Neural progenitor cell (in vitro differentiated cells): ENCODE measurements around the gene LPP. TPM values are rescaled to one million over a fixed set of nuclear protein-coding genes. Genes with fewer than 3 reads are reported as not detected.

Experiments used
- DNase-seq: peaks from one replicate; pipeline ENCODE4 v3.0.0-alpha.2; 2016; ENCODE audit warnings: low spot score
- H2AFZ ChIP-seq: fragments of 200-600 bp; sonication (generic); replicated peaks from 2 replicates; pipeline ENCODE4 v1.6.1; 2016; ENCODE audit warnings: antibody characterized with exemption
- H3F3A ChIP-seq: fragments of 200-600 bp; sonication (generic); 2 replicates; pipeline ENCODE4 v1.6.1; 2016; ENCODE audit warnings: antibody characterized with exemption, low read depth
- H3K27ac ChIP-seq: fragments of 200-600 bp; sonication (generic); 2 replicates; pipeline ENCODE4 v1.5.1; 2016; ENCODE audit warnings: mild to moderate bottlenecking
- H3K27me3 ChIP-seq: fragments of 200-600 bp; sonication (generic); 2 replicates; pipeline ENCODE4 v1.6.1; 2016; ENCODE audit warnings: mild to moderate bottlenecking, moderate library complexity
- H3K36me3 ChIP-seq: fragments of 200-600 bp; sonication (generic); 2 replicates; pipeline ENCODE4 v1.5.1; 2016
- H3K4me1 ChIP-seq: fragments of 200-600 bp; sonication (generic); 2 replicates; pipeline ENCODE4 v1.6.1; 2016; ENCODE audit warnings: mixed run types
- H3K4me2 ChIP-seq: fragments of 200-600 bp; sonication (generic); 2 replicates; pipeline ENCODE4 v1.6.1; 2016
- H3K4me3 ChIP-seq: fragments of 200-600 bp; sonication (generic); 2 replicates; pipeline ENCODE4 v1.5.1; 2016
- H3K79me2 ChIP-seq: fragments of 200-600 bp; sonication (generic); 2 replicates; pipeline ENCODE4 v1.6.1; 2016; ENCODE audit warnings: low read depth
- H3K9ac ChIP-seq: fragments of 200-600 bp; sonication (generic); 2 replicates; pipeline ENCODE4 v1.6.1; 2016
- H3K9me3 ChIP-seq: fragments of 200-600 bp; sonication (generic); 2 replicates; pipeline ENCODE4 v1.5.1; 2016; ENCODE audit warnings: low read depth
- H4K20me1 ChIP-seq: fragments of 200-600 bp; sonication (generic); 2 replicates; pipeline ENCODE4 v1.6.1; 2016; ENCODE audit warnings: low read depth
- H3K27ac Mint-ChIP-seq: 3 replicates; pipeline ENCODE4 v1.8.0; 2021; ENCODE audit warnings: mixed read lengths
- H3K27me3 Mint-ChIP-seq: 2 replicates; pipeline ENCODE4 v1.8.0; 2022; ENCODE audit warnings: low read depth, mild to moderate bottlenecking, inconsistent platforms, moderate library complexity, mixed read lengths; ENCODE audit not compliant: insufficient read depth
- H3K36me3 Mint-ChIP-seq: 3 replicates; pipeline ENCODE4 v1.8.0; 2021; ENCODE audit warnings: mixed read lengths
- H3K4me1 Mint-ChIP-seq: 3 replicates; pipeline ENCODE4 v1.8.0; 2021; ENCODE audit warnings: mixed read lengths
- H3K4me3 Mint-ChIP-seq: 3 replicates; pipeline ENCODE4 v1.8.0; 2021; ENCODE audit warnings: mild to moderate bottlenecking, moderate library complexity, mixed read lengths
- H3K9me3 Mint-ChIP-seq: 3 replicates; pipeline ENCODE4 v1.8.0; 2020; ENCODE audit warnings: mixed read lengths
- EZH2 ChIP-seq: fragments of 200-600 bp; sonication (generic); IDR thresholded peaks from 2 replicates; pipeline ENCODE4 v1.6.1; 2017; ENCODE audit warnings: antibody characterized with exemption, mild to moderate bottlenecking, moderate library complexity
- EZH2phosphoT487 ChIP-seq: fragments of 200-600 bp; sonication (generic); IDR thresholded peaks from 2 replicates; pipeline ENCODE4 v1.6.1; 2017; ENCODE audit warnings: antibody characterized with exemption
- total RNA-seq: library from RNA; depleted of rRNA; stranded (reverse); fragments of >200 nt; gene quantifications from 2 replicates; pipeline ENCODE4 v1.2.3, GENCODE V29; 2015; ENCODE audit warnings: low replicate concordance
- TF ChIP-seq, protein P1 (sequence below): fragments of 200-600 bp; sonication (generic); IDR thresholded peaks from 2 replicates; pipeline ENCODE4 v1.5.1; 2017; ENCODE audit warnings: antibody characterized with exemption, mild to moderate bottlenecking

LPP gene
- total RNA-seq, 1 donor from 2014 or later, result 18.9 TPM

GRCh38 chr3:188507244-188507720, 353.3 kb downstream of the LPP start:
- Mint-ChIP-seq H3K27ac (no peak overlapping the region), H3K9me3 (peaks cover 19% of the 10 kb centered on the region), H3K4me3 (no peak overlapping the region), H3K36me3 (peaks cover 15% of the 10 kb centered on the region), H3K4me1 (peaks cover 2% of the 10 kb centered on the region), H3K27me3 (peaks cover 2% of the 10 kb centered on the region)
- Histone ChIP-seq H3F3A (no peaks in the 10 kb centered on the region), H3K9ac (no peak overlapping the region), H2AFZ (no peak overlapping the region), H3K36me3 (peaks cover 7% of the 10 kb centered on the region), H3K4me1 (no peaks in the 10 kb centered on the region), H3K4me2 (no peak overlapping the region), H3K79me2 (peaks cover 5% of the 10 kb centered on the region), H3K4me3 (no peak overlapping the region), H3K27me3 (no peaks in the 10 kb centered on the region), H4K20me1 (no peaks in the 10 kb centered on the region), H3K9me3 (no peaks in the 10 kb centered on the region), H3K27ac (no peak overlapping the region)
- DNase-seq, result no peak
- TF ChIP-seq, protein P1, sequence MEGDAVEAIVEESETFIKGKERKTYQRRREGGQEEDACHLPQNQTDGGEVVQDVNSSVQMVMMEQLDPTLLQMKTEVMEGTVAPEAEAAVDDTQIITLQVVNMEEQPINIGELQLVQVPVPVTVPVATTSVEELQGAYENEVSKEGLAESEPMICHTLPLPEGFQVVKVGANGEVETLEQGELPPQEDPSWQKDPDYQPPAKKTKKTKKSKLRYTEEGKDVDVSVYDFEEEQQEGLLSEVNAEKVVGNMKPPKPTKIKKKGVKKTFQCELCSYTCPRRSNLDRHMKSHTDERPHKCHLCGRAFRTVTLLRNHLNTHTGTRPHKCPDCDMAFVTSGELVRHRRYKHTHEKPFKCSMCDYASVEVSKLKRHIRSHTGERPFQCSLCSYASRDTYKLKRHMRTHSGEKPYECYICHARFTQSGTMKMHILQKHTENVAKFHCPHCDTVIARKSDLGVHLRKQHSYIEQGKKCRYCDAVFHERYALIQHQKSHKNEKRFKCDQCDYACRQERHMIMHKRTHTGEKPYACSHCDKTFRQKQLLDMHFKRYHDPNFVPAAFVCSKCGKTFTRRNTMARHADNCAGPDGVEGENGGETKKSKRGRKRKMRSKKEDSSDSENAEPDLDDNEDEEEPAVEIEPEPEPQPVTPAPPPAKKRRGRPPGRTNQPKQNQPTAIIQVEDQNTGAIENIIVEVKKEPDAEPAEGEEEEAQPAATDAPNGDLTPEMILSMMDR, result no peak
- TF ChIP-seq EZH2 (no peak), EZH2phosphoT487 (no peak)

- H3K27ac Mint-ChIP-seq, result no peak overlapping the region
- H3K27ac ChIP-seq, result no peak overlapping the region
- peaks cover 16% of the 10 kb centered on the region for H3K9me3 Mint-ChIP-seq
- no peak overlapping the region for H3K9ac ChIP-seq
- H2AFZ ChIP-seq, result no peak overlapping the region
- H3K36me3 ChIP-seq, result peaks cover 7% of the 10 kb centered on the region
- DNase-seq, result no peak
- no peaks in the 10 kb centered on the region for H3K27me3 ChIP-seq
- no peaks in the 10 kb centered on the region for H4K20me1 ChIP-seq
- H3K9me3 ChIP-seq, result no peaks in the 10 kb centered on the region
- H3K4me3 ChIP-seq, result no peak overlapping the region
- H3K27me3 Mint-ChIP-seq, result peaks cover 3% of the 10 kb centered on the region
- H3K36me3 Mint-ChIP-seq, result peaks cover 12% of the 10 kb centered on the region
- peaks cover 4% of the 10 kb centered on the region for H3K79me2 ChIP-seq
- H3K4me1 Mint-ChIP-seq, result peaks cover 4% of the 10 kb centered on the region
- no peaks in the 10 kb centered on the region for H3F3A ChIP-seq
- no peak overlapping the region for H3K4me3 Mint-ChIP-seq
- TF ChIP-seq, protein P1, result no peak
- TF ChIP-seq EZH2phosphoT487, result no peak
- TF ChIP-seq EZH2, result no peak
- H3K4me1 ChIP-seq, result no peaks in the 10 kb centered on the region
- no peak overlapping the region for H3K4me2 ChIP-seq
Observed at GRCh38 chr3:188508454-188508853, 354.5 kb downstream of the LPP start.

GRCh38 chr3:188509316-188509715, 355.4 kb downstream of the LPP start:
- peaks cover 3% of the 10 kb centered on the region for H3K27me3 Mint-ChIP-seq
- Histone ChIP-seq H3K79me2 (no peaks in the 10 kb centered on the region), H3K27me3 (no peaks in the 10 kb centered on the region), H3F3A (no peaks in the 10 kb centered on the region), H3K27ac (no peak overlapping the region), H3K36me3 (peaks cover 2% of the 10 kb centered on the region), H3K4me1 (no peaks in the 10 kb centered on the region), H3K4me2 (no peak overlapping the region), H2AFZ (no peak overlapping the region), H3K9ac (no peak overlapping the region), H3K4me3 (no peak overlapping the region), H3K9me3 (no peaks in the 10 kb centered on the region), H4K20me1 (no peaks in the 10 kb centered on the region)
- H3K27ac Mint-ChIP-seq, result no peak overlapping the region
- peaks cover 10% of the 10 kb centered on the region for H3K4me1 Mint-ChIP-seq
- H3K4me3 Mint-ChIP-seq, result no peak overlapping the region
- H3K9me3 Mint-ChIP-seq, result peaks cover 9% of the 10 kb centered on the region
- DNase-seq, result no peak
- peaks cover 5% of the 10 kb centered on the region for H3K36me3 Mint-ChIP-seq
- TF ChIP-seq EZH2phosphoT487, result no peak
- TF ChIP-seq, protein P1, result no peak
- TF ChIP-seq EZH2, result no peak
